ENCODE data around the gene MEIS2. TPM values are rescaled to one million over a fixed set of nuclear protein-coding genes. Genes with fewer than 3 reads are reported as not detected.
A peak's percentile ranks its signal among the peaks of the same experiment; 100 is the strongest.

The MEIS2 gene
- total RNA-seq, 1 experiment from 2014 or later, result 28.7 TPM

GRCh38 chr15:37106490-37107001, 6.2 kb upstream of the MEIS2 start:
- no peaks in the 10 kb centered on the region for H3K27me3 Mint-ChIP-seq (ENCODE audit: insufficient read depth, unreplicated experiment)
- no TSS peak for BruUV-seq (replicated peaks)
- TF ChIP-seq CTCF (IDR thresholded peaks at IDR 0.05; ENCODE audit: insufficient read depth in 1 of 2, low read depth in 1 of 2, low read length in 1 of 2, severe bottlenecking in 1 of 2, unreplicated experiment in 1 of 2), result peak; percentile 28 to 33
- H3K4me1 ChIP-seq, result no peaks in the 10 kb centered on the region
- H3K9me3 ChIP-seq, result no peaks in the 10 kb centered on the region
- no peaks in the 10 kb centered on the region for H3K36me3 ChIP-seq (ENCODE audit: control insufficient read depth, insufficient read depth, low read length)
- DNase-seq, result no peak
- POLR2A ChIA-PET, result no interaction called here
- no peak overlapping the region for H3K4me3 ChIP-seq (ENCODE audit: low read depth, low read length)
- CTCF ChIA-PET, result no interaction called here
- intact Hi-C loops (cut with micrococcal nuclease; ENCODE audit: unreplicated experiment), result loop anchor here (1.0 kb wide), 1 partner anchor 223 kb away; no protein-coding TSS in a partner anchor
- H3K9me3 Mint-ChIP-seq (ENCODE audit: unreplicated experiment), result no peaks in the 10 kb centered on the region
- no peak overlapping the region for H3K27ac Mint-ChIP-seq (ENCODE audit: unreplicated experiment)
- H3K4me1 Mint-ChIP-seq (ENCODE audit: low read depth, unreplicated experiment), result peaks cover 21% of the 10 kb centered on the region
- no peaks in the 10 kb centered on the region for H3K27me3 ChIP-seq (replicated peaks; ENCODE audit: control insufficient read depth, insufficient read depth, low read length)
- H3K36me3 Mint-ChIP-seq (ENCODE audit: insufficient read depth, unreplicated experiment), result peaks cover 14% of the 10 kb centered on the region
- H3K4me3 Mint-ChIP-seq (ENCODE audit: unreplicated experiment), result peak overlapping the region; percentile 8

- intact Hi-C loops (cut with micrococcal nuclease; ENCODE audit: unreplicated experiment), result loop anchor here (1.0 kb wide), 1 partner anchor 223 kb away; no protein-coding TSS in a partner anchor
- no peak for TF ChIP-seq CTCF (IDR thresholded peaks at IDR 0.05; ENCODE audit: insufficient read depth in 1 of 2, low read depth in 1 of 2, low read length in 1 of 2, severe bottlenecking in 1 of 2, unreplicated experiment in 1 of 2)
- Histone ChIP-seq H3K4me3 (ENCODE audit: low read depth, low read length) (no peak overlapping the region), H3K9me3 (no peaks in the 10 kb centered on the region), H3K4me1 (no peaks in the 10 kb centered on the region), H3K36me3 (ENCODE audit: control insufficient read depth, insufficient read depth, low read length) (no peaks in the 10 kb centered on the region), H3K27me3 (replicated peaks; ENCODE audit: control insufficient read depth, insufficient read depth, low read length) (no peaks in the 10 kb centered on the region)
- CTCF ChIA-PET, result no interaction called here
- Mint-ChIP-seq H3K9me3 (ENCODE audit: unreplicated experiment) (no peaks in the 10 kb centered on the region), H3K4me3 (ENCODE audit: unreplicated experiment) (no peak overlapping the region), H3K36me3 (ENCODE audit: insufficient read depth, unreplicated experiment) (peaks cover 21% of the 10 kb centered on the region), H3K4me1 (ENCODE audit: low read depth, unreplicated experiment) (peaks cover 21% of the 10 kb centered on the region), H3K27me3 (ENCODE audit: insufficient read depth, unreplicated experiment) (no peaks in the 10 kb centered on the region), H3K27ac (ENCODE audit: unreplicated experiment) (no peak overlapping the region)
- POLR2A ChIA-PET, result no interaction called here
- DNase-seq, result no peak
- BruUV-seq (replicated peaks), result no TSS peak
Observed at GRCh38 chr15:37105889-37106288, 5.5 kb upstream of the MEIS2 start.

GRCh38 chr15:37105029-37105428, 4.7 kb upstream of the MEIS2 start:
- Mint-ChIP-seq H3K4me3 (ENCODE audit: unreplicated experiment) (no peak overlapping the region), H3K27ac (ENCODE audit: unreplicated experiment) (no peak overlapping the region), H3K36me3 (ENCODE audit: insufficient read depth, unreplicated experiment) (peaks cover 29% of the 10 kb centered on the region), H3K4me1 (ENCODE audit: low read depth, unreplicated experiment) (peaks cover 21% of the 10 kb centered on the region), H3K9me3 (ENCODE audit: unreplicated experiment) (no peaks in the 10 kb centered on the region), H3K27me3 (ENCODE audit: insufficient read depth, unreplicated experiment) (no peaks in the 10 kb centered on the region)
- Histone ChIP-seq H3K27me3 (replicated peaks; ENCODE audit: control insufficient read depth, insufficient read depth, low read length) (no peaks in the 10 kb centered on the region), H3K4me1 (no peaks in the 10 kb centered on the region), H3K9me3 (no peaks in the 10 kb centered on the region), H3K36me3 (ENCODE audit: control insufficient read depth, insufficient read depth, low read length) (no peaks in the 10 kb centered on the region), H3K4me3 (ENCODE audit: low read depth, low read length) (no peak overlapping the region)
- TF ChIP-seq CTCF (IDR thresholded peaks at IDR 0.05; ENCODE audit: insufficient read depth in 1 of 2, low read depth in 1 of 2, low read length in 1 of 2, severe bottlenecking in 1 of 2, unreplicated experiment in 1 of 2), result no peak
- BruUV-seq (replicated peaks), result no TSS peak
- no peak for DNase-seq
- CTCF ChIA-PET, result no interaction called here
- intact Hi-C loops (cut with micrococcal nuclease; ENCODE audit: unreplicated experiment), result no loop called here
- POLR2A ChIA-PET, result no interaction called here

Measured in Caco-2 (cell line).